Stimulated activated memory B cell treated with anti-CD40 and anti-IgM and Interleukin-4, amounts not matched to agents 10 μg/mL and 1 μg/mL and 100 μg/mL, for 72 hours (primary cell): ENCODE data around the gene SLCO4A1.
A peak's percentile ranks its signal among the peaks of the same experiment; 100 is the strongest.

Experiments used
- ATAC-seq: fragments of 150-1000 bp; cut with Tn5 transposase; 2 replicates; pipeline ENCODE4 v1.10.0; 2021
- H3K27ac Mint-ChIP-seq: one replicate; pipeline ENCODE4 v1.8.0; 2022; ENCODE audit warnings: mild to moderate bottlenecking, mixed read lengths
- H3K27me3 Mint-ChIP-seq: one replicate; pipeline ENCODE4 v1.8.0; 2022; ENCODE audit warnings: mixed read lengths
- H3K36me3 Mint-ChIP-seq: one replicate; pipeline ENCODE4 v1.8.0; 2022; ENCODE audit warnings: mixed read lengths
- H3K4me1 Mint-ChIP-seq: one replicate; pipeline ENCODE4 v1.8.0; 2022; ENCODE audit warnings: mixed read lengths
- H3K4me3 Mint-ChIP-seq: one replicate; pipeline ENCODE4 v1.8.0; 2022; ENCODE audit warnings: mild to moderate bottlenecking, moderate library complexity, mixed read lengths
- H3K9me3 Mint-ChIP-seq: one replicate; pipeline ENCODE4 v1.8.0; 2022; ENCODE audit warnings: mixed read lengths

Gene SLCO4A1

GRCh38 chr20:62716941-62717310 lies 74.6 kb downstream of the SLCO4A1 start:
- H3K4me3 Mint-ChIP-seq = no peak overlapping the region
- peaks cover 6% of the 10 kb centered on the region for H3K36me3 Mint-ChIP-seq
- peaks cover 63% of the 10 kb centered on the region for H3K27me3 Mint-ChIP-seq
- H3K4me1 Mint-ChIP-seq = peaks cover 10% of the 10 kb centered on the region
- ATAC-seq = peak; percentile 26
- peaks cover 16% of the 10 kb centered on the region for H3K9me3 Mint-ChIP-seq
- no peak overlapping the region for H3K27ac Mint-ChIP-seq

DNA sequence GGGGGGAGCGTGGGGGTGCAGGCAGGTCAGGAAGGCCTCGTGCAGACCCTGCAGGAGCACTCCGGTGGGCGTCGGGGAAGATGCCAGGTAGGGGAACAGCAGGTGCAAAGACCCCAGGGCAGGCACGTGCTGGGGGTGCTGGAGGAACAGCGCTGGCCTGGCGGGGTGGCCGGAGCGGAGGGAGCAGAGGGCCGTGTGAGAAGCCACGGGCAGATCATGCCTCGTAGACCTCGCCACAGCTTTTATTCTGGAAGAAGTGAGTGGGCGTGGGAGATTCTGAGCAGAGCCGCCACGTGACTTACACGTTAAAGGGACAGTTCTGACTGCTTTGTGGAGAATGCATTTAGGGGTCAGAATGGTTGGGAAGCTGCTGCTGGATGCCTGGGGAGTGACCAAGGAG lies 75.6 kb downstream of the SLCO4A1 start:
- H3K27ac Mint-ChIP-seq = no peak overlapping the region
- peaks cover 10% of the 10 kb centered on the region for H3K4me1 Mint-ChIP-seq
- peaks cover 63% of the 10 kb centered on the region for H3K27me3 Mint-ChIP-seq
- H3K36me3 Mint-ChIP-seq = peaks cover 6% of the 10 kb centered on the region
- ATAC-seq = no peak
- H3K9me3 Mint-ChIP-seq = peaks cover 22% of the 10 kb centered on the region
- no peak overlapping the region for H3K4me3 Mint-ChIP-seq

DNA sequence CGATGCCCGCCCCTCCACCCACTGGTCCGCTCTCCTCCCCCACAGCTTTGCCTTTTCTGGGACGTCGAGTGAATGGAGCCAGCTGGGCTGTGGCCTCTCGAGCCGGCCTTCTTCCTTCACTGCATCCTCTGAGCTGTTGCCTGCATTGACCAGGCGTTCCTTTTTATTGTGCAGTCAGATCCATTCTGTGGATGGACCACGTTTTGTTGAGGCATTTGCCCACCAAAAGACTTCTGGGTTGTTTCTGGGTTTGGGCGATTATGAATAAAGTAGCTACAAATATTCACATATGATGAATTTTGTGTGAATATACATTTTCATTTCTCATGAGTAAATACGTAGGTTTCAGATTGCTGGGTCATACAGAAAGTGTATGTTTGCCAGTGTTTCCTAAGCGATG lies 76.2 kb downstream of the SLCO4A1 start:
- peaks cover 10% of the 10 kb centered on the region for H3K4me1 Mint-ChIP-seq
- H3K9me3 Mint-ChIP-seq = peaks cover 22% of the 10 kb centered on the region
- peaks cover 62% of the 10 kb centered on the region for H3K27me3 Mint-ChIP-seq
- no peak for ATAC-seq
- H3K27ac Mint-ChIP-seq = no peak overlapping the region
- no peak overlapping the region for H3K4me3 Mint-ChIP-seq
- H3K36me3 Mint-ChIP-seq = peaks cover 6% of the 10 kb centered on the region

- Mint-ChIP-seq H3K4me3 (no peak overlapping the region), H3K27ac (no peak overlapping the region), H3K36me3 (peaks cover 6% of the 10 kb centered on the region), H3K4me1 (peaks cover 10% of the 10 kb centered on the region), H3K27me3 (peaks cover 61% of the 10 kb centered on the region), H3K9me3 (peaks cover 19% of the 10 kb centered on the region)
- ATAC-seq = no peak
Measured at GRCh38 chr20:62719250-62719935, 77.1 kb downstream of the SLCO4A1 start.
